GM19395 (cell line): ENCODE data around the gene HTR1E.
A peak's percentile ranks its signal among the peaks of the same experiment; 100 is the strongest.
"Not testable (repeated sequence)": the region's sequence is repeated elsewhere in the genome, so short reads cannot be mapped to it uniquely, and the experiment has no call there.

Experiments
- ATAC-seq: cut with Tn5 transposase; IDR thresholded peaks from one replicate; pipeline ENCODE4 v1.9.1; 2021; ENCODE audit warnings: mild to moderate bottlenecking, moderate library complexity; ENCODE audit not compliant: unreplicated experiment

Gene HTR1E, protein sequence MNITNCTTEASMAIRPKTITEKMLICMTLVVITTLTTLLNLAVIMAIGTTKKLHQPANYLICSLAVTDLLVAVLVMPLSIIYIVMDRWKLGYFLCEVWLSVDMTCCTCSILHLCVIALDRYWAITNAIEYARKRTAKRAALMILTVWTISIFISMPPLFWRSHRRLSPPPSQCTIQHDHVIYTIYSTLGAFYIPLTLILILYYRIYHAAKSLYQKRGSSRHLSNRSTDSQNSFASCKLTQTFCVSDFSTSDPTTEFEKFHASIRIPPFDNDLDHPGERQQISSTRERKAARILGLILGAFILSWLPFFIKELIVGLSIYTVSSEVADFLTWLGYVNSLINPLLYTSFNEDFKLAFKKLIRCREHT

DNA sequence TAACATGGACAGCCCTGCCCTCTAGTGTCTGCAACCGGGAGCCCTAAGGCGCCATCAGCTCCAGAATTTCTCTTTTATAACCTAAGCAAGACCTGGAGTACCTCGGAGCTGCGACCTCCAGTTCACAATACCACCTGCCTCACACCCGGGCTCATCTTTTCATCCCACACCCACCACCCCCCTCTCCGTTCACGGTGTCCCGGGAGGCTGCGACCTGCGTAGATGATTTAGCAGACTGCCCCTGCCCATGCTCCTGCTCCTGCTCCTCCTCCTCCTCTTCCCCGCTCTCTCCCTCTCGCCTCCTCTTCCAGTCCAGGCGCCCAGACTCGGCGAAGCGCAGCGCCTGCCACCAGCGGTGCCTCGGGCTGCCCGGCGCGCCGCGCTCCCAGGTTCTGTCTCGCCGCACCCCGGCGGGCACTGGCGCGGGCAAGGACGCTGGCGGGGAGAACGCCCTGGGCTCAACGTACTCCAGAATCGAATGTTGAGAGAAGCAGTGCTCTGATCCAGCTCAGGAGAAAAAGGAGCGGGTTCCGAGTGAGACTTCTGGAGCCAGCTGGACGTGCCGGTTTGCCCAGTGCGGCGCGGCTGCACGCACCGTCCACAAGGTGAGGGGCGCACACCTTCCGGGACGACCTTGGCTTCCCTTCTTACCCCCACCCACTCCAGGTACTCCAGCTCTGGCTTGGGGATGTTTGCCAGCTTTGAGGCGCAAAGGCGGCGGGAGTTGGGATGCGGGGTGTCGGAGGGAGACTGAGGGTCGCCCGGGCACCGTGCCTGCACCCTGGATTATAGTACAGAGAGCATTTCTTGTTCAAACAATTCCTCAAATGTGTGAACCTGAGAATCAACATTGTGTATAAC, at the start of gene HTR1E:
Gene HTR1E, plus strand, starts transcription at position 310 of the 861 bp plus-strand sequence. CDS start 77,807 bp downstream, outside the sequence.
- ATAC-seq = peak; percentile 80

DNA sequence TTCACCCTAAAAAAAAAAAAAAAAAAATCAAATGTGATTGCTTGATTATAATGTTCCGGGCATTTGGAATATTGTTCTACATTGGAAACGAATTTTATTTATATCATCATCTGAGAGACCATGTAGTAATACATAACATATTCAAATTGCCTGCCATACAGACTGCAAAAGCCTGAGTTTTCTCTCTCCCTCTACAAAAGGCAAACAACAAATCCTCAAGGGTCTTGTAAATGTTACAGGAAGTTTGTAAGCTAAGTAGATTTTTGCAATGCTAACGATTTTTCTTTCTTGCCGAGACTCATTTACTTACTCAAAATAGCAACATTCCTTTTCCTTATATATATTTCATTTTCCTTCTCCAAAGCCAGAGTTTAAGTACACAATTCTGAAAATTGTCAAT, 49.0 kb upstream of the HTR1E start:
- ATAC-seq = no peak

DNA sequence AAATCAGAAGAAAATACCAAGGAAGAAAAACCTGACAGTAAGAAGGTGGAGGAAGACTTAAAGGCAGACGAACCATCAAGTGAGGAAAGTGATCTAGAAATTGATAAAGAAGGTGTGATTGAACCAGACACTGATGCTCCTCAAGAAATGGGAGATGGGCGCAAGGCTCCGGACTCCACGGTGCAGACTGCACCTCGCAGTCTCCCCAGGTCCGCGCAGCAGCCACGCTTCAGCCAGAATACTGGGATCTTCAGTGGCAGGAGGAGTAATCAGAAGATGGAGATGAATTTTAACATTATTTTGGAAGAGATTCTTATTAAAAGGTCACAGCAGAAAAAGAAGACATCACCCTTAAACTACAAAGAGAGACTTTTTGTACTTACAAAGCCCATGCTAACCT, 40.1 kb upstream of the HTR1E start:
- not testable (repeated sequence) for ATAC-seq

DNA sequence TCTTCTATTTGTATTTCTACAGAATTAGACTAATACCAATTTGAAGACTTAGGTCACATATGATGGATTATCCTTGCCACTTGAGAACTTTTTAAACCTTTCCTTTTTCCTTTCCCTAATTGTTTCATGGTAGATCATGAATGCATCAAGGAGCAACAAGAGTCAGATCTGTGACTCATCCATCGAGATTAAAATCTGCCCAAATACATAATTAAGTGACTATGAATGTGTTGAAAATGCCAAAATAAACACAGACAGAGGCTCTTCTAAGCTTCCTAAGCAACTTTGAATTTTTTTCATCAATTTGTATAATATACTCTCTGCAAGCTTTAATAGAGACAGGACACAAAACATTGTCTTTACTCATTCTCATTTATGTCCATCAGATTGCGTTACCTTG, 23.5 kb upstream of the HTR1E start:
- ATAC-seq = no peak

DNA sequence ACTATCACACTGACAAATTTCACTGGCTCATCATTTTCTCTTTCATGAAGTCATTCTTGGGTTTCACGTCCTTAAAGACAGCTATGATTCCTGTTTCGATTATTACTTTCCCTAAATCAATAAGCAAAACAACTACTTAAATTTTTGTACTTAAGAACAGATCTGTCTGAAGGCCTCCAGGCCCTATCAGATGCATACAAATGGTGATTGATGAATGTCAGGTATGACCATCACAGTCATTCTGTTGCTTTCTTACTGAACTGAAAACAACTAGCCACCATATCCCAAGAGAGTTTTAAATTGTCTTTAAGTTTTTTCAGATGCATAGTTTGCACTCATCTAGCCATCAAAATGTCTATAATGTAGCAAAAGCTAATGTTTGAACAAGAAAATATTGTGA, 20.9 kb upstream of the HTR1E start:
- no peak for ATAC-seq

DNA sequence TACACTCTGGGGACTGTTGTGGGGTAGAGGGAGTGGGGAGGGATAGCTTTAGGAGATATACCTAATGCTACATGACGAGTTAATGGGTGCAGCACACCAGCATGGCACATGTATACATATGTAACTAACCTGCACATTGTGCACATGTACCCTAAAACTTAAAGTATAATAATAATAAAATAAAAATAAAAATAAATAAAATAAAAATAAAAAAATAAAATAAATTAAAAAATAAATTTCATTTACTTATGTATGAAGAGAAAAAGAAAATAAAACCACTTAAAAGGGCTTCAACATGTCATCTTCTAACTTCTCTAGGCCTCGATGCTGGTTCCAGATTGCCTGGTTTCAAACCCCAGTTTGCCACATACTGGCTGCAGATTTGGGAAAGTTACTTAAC, 10.2 kb upstream of the HTR1E start:
- ATAC-seq = not testable (repeated sequence)

DNA sequence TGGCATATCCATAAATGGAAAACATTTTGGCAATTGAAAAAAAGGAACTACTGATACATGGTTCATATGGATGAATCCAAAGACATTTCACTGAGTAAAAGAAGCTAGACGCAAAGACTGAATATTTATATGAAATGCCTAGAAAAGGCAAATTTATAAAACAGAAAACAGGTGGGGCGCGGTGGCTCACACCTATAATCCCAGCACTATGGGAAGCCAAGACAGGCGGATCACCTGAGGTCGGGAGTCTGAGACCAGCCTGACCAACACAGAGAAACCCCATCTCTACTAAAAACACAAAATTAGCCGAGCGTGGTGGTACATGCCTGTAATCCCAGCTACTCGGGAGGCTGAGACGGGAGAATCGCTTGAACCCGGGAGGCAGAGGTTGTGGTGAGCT, 9.5 kb upstream of the HTR1E start:
- ATAC-seq = not testable (repeated sequence)

DNA sequence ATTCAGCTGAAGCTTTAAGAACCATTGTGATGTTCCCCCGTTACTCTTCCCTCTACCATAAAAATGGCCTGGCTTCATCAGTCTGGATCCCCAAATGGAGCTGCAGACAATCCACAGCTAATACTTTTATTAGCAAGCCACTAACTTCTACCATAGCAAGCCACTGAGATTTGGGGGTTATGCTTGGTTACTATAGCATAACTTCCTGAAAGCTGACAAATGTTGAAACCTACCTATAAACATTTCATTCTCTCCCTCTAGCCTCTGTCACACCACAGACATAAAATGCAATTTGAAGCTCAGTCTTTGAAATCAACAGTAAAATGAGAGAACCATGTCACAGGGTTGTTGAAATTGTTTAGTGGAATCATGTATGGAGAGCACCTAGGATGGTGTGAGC, 3.0 kb upstream of the HTR1E start:
- peak; percentile 43 for ATAC-seq

DNA sequence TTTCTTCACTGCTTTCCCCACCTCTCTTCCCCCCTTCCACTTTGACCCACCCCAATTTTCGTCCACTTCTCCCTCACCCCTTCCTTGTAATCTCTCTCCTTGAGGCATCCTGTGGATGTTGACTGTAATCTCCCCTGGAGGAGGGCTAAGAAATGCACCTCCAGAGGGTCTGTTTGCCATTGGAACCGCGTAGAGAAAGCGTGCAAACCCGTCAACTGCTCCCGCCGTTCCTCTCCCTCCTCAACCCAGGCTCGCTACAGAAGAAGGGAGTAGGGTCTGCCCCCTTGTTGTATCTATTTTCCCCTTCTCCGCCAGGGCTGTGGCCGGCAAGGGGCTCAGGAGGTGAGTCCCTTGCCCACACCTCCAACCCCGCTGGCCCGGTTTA, 502 bp upstream of the HTR1E start:
- peak; percentile 25 for ATAC-seq

DNA sequence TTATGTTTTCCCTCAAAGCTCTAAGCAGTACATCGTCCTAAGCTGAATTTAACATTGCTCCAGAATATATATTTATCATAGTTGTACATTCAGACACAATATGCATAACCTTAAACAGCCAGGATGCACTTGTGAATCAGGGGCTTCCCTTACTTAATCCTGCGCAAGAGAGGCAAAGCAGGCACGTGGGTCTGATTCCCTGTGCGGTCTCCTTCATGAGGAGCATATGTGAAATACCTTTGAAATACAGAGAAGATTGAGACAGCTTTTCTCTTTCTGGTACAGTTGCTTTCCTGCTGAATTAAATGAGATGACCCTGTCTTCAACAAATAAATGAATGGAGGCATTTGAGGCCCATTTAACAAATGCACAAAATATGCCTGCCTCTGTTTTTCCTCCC, 1.5 kb downstream of the HTR1E start:
- ATAC-seq = no peak

DNA sequence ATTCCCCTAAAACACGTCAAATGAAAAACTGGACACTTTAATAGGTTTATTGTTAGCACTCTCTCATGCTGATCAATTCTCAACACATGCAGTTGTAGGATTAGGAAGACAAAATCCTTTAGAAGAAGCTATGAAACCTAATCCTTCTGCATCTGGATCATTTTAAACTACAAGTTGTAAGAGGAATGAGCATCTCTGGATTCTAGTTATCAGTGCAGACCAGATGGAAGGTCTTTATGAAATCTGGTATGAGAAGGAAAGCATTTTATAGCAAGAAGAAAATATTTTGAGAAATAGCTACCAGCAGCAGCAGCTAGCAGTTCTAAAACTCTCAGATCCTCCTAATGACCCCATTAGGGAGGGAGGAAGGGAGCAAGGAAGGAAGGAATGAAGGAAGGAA, 4.1 kb downstream of the HTR1E start:
- no peak for ATAC-seq

DNA sequence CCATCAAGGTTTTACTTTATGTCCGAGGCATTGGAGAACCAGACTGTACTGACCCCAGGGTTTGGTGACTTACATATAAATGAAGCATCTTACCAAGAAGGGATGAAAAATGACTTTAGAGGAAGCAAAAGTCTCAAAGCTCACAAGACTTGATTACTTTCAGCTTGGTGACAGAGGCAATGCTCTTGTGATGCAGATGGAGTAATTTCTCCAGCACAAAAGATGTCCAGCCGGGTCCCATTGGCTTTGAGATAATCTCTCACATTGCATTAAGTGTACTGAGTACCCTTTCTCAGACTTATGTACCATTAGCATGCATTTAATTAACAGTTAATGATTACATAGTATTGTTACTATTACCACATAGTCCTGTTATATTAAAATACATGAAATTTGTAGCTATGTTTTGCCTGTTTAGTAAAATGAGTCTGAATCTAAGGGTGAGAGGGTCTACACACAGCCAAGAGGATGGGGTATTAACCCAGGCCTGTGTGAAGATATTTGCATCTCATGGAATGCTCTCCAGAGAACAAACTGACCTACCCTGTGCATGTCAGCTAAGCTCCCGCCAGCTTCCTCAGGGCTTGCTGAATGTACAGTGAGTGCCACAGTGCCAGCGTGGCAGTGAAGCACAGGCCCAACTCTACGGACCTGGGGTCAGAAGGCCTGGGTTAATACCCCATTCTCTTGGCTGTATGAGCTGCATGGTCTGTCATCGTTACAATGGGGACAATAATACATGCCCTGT, 5.6 kb downstream of the HTR1E start:
- ATAC-seq = no peak

DNA sequence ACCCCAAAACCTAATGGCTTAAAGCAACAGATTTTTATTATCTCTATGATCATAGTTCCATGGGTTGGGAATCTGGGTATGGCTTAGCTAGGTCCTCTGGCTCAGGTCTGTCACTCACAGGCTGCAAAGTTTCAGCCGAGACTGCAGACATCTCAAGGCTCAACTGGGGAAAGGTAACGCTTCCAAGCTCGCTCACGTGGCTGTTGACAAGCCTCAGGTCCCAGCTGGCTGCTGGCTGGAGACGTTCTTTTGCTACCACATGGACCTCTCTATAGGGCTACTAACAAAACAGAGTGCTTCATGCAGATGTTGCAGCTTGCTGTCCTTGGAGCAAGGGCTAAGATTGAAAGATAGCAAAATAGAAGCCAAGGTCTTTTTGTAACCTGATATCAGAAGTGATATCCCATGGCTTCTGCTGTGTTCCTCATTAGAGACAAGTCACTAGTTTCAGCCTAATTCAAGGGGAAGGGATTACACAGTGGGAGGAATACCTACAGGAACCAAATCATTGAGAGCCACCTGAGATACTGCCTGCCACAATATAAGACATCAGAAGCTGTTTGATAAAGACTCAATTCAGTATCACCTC, 6.6 kb downstream of the HTR1E start:
- ATAC-seq = no peak

DNA sequence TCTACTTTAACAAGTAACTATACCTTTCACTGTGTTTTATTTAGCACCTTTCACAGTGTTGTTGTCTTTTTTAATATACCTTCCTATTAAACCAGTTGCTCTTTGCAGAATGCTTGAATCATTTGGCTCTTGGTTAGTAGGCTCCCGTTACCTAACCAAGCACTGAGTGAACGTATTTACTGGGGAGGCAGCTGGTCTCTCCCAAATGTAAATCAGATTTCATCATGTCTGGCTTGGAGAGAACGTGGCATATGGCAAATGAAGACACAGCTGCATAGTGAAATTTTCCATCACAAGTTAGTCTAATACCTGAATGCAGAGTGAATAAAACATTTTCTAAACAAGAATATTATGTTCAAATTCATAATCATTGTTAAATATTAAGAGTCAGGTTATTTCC, 12.4 kb downstream of the HTR1E start:
- ATAC-seq = no peak

DNA sequence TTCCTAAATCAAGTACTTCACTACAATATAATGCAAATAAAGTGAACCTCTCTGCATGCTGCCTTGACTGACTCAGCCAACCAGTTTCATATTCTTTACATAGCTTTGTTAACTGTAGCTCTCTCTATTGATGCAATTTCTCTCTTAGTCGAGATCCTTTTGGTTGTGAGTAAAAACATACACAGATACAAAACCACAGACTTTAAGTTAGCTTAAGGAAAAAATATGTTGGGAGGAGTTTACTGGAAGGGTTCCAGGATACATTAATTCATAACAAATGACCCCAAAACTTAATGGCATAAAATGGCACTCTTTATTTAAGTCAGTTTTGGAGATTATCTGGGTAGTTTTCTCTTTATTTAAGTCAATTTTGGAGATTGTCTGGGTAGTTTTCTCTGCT, 15.7 kb downstream of the HTR1E start:
- ATAC-seq = no peak

DNA sequence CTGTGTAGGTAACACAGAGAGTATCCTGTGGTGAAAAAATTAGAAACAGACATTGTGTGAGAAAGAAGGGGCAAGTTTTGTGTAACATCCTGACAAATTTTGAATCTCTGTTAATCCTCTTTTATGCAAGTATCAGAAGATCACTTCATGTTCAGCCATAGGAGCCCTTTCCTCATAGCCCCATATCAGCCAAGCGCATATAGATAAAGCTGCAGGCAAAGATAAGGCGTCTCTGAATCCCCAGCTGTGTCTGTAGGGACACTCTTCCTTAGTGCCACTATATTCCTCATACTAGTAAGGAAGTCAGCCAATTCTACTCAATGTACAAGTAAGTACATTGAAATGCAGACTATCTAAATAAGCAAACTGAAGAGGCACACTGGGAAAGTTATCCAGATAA, 22.3 kb downstream of the HTR1E start:
- no peak for ATAC-seq

DNA sequence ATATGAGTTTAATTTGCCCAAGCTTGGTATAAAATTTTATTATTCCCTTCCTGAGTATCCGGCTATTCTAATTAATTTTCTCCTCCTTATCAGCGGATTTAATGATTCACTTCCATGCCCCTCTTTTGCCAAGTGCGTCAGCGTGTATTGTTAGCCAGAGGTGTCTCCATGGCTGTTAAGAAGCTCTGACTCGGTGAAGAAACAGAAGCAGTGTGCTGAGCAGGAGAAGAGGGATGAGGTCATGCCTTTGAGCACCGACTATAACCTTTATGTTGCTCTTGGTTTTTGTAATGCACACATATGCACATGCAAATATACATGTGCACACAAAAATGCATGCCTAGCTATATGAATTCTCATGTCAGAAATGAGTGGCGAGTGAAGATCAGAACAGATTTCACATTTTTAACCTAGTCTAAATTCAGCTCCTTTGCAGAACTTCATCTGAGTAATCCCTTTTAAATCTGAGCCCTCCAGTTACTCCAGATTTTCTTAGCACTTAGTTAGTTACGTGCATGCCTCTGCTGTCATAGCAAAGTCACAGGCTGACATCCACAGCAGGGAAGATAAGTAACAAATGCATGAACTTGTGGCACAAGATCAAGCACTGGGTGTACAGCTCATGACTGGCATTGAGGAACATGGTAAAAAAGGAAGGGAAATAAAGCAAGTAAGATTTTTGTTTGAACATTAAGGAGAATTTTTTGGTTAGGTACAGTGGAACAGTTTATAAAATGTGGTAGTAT, 24.3 kb downstream of the HTR1E start:
- no peak for ATAC-seq

DNA sequence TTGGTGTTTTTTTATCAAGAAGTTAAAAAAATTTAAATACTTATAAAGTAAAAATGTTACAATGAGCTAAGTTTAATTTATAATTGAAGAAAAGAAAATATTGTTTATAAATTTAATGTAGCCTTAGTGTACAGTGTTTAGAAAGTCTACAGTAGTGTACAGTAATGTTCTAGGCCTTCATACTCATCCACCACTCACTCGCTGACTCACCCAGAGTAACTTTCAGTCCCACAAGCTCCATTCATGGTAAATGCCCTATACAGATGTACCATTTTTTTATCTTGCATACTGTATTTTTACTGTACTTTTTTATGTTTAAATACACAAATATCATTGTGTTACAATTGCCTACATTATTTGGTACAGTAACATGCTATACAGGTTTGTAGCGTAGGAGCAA, 26.0 kb downstream of the HTR1E start:
- no peak for ATAC-seq

DNA sequence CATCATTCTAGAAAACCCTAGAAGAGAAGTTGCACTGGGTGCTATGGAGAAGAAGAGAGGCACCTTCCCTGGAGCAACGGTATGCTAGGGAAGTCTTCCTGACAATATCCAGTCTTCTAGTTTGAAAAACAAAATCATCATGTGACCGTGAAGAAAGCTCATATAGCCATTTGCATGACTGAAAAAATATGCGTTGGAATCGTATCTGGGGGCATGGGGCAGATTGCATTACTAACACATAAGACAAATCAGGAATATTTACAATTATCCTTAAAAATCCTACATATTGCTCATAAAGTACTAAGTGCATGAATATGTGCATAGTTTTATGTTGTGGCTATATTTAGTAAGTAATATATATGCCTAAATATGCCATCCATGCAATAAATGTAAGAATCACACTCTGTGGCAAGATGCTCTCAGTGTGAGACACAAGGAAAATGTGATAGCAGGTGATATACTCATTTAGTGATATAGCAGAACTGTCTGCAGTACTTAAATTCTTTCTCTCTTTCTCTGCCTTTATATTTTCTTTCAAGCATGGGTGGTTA, 26.8 kb downstream of the HTR1E start:
- ATAC-seq = no peak

DNA sequence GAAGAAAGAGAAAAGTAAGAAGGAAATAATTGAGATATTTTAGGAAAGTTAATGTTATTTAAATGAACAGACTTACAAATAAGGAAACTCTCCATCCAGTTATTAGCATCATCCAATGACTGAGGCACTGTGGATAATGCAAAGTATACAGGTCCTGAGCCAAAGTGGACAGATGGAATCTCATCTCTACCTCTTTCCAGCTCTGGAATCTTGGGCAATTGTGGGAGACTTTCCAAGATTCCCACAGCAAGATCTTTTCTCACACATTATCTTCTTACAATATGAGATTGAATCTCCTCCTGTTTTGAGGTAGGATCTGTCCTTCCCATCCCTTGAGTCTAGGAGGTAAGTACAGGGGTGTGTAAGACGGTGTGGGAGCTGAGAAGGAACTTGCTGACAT, 28.9 kb downstream of the HTR1E start:
- no peak for ATAC-seq
